ENCODE data around the gene DNAH11.
A peak's percentile ranks its signal among the peaks of the same experiment; 100 is the strongest.

The DNAH11 gene

DNA sequence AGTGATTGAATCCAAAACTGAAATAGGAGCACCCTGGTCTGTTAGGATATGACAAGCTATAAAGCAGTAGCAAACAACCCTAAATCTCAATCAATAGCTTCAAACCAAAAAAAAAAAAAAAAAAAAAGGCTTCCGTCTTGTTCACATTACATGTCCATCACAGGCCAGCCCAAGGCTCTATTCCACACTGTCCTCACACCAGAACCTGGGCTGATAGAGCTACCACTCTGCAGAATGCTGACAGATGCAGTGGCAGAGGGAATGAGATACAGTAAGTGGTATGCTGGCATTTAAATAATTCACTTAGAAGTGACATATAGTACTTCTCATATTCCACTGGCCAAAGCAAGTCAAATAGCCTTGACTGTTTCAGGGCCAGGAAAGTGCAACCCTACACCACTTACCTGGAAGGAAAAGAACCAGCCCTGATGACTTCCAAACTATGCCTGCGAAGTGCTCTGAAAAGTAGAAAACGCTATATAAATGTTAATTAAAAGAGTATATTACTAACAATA lies 397.1 kb downstream of the DNAH11 start:
- no peak for DNase-seq

DNA sequence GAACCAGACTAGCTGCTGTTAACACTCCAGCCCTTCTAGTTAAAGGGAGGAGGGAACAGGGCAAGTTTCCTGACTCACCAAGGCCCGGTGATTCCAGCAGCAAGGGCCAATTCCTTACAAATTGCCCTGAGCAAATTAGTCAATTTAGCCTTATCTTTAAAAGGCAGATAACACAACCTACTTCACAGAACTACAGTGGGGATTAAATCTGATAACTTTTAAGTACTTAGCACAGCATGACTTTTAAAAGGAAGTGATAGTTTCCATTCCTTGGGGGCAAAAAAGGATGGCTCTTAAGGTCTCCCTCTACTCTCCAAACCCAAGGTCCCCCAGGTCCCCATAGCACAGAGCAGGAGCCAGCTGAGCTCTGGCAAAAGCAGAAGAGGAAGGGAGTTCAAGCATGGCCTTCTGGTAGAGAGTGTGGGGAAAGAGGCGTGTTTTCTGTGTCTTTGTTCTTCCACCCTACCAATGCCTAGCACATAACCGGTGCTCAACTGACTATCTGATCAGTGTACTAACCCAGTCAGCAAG lies 398.8 kb downstream of the DNAH11 start:
- peak in 1 of 2 donors; percentile 30 for DNase-seq

DNA sequence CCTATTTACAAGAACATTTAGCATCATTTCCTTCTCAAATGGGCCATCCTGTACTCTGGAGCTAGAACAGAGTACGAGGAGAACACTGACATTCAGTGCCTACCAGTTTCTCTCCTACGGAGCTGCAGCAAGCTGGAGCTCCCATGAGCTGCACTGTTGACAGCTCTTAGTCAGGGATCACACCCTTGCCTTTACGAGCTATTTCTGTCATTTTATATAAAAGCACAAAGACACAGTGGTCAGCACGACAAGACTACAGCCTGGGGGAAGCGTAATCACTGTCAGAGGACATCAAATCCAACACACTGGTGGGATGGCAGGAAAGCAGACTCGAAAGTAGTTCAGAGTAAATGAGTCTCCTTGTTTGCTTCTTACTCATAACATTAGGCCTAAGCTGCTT lies 400.1 kb downstream of the DNAH11 start:
- no peak for DNase-seq

DNA sequence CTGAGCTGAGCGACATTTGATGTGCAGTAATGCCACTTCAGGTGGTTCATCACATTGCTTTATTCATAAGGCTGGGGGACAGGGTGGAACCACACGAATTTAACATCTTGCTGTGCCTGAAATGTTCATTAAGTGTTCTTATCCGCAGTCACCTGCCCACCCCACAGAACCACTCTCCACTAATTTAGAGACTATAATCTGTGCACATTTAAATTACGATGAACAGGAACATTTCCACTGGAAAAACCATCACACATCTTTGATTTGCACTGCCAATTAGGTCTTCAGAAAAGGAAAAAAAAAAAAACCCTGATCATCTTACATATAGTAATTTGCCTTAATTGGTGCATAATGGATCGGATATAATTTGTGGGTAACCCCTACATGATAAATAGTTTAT lies 400.6 kb downstream of the DNAH11 start:
- DNase-seq = no peak

DNA sequence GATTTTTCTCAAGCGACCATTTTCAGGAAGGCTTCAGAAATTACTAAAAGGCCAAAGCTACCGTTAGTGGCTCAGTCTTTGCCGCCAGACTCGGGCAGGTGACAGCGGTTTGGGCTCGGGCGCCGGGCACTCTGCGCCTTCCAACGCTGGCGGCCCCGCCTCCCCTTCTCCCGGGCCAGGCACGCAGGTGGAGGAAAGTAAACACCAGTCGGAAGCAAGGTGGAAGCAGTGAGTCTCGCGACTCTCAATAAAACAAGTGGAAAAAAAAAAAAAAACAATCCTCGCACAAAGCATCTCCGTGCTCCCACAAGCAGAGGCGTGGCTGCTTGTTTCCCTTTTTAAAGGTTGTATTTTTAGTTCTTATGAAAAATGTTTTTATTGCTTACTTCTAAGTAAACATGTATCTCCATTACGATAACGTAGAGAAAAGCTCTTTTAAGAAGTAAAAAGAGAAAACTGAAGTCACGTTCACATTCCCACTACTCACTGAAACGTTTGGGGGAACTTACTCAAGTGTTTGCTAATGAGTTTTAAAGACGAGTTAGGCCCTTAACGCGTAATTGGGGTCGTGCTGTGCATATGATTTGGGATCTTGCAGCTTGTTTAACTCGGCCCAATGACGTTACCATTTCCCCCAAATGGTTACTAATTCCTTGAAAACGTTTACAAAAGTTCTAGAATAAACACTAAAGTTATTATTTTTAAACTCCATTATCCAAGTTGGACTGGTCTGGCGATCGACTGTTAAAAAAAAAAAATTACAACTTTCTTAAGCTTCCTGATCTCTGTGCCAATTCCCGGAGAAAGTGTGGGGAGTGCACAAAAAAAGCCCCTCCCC lies 402.0 kb downstream of the DNAH11 start:
- peak; percentile 12 to 33 for DNase-seq

DNA sequence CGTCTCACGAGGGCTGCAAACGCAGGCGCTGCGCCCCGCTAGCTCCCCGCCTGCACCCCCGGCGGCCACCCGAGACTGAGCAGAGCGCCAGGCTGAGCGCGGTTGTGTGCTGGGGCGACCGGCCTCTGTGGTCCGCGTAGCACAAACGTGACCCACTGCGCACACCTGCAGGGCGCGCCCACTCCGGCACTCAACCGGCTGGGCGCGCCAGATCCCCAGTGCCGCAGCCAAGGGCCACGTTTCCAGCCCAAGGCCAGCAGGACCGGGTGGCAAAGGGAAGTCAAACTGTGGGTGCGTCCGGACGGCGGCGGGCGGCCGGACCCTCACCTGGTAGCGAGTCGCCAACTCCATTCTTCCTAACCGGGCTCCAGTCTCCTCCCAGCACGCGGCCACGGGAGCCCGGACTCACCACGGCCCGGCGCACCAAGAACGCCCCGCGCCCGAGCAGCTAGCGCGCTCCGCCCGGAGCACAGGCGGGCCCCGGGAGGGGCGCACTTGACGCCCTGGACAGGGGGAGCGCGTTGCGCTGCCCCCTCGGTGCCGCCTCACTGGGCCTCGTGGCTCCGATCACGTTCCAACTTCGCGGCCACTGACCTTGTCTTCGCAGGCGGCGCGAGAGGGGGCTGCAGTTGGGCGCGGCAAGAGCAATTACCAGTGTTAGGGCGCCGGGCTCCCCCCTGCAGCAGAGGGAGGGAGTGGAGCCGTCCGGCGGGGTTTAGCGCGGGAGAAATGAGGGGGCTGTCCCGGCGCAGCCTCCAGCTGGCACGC lies 402.8 kb downstream of the DNAH11 start, which contains the start of gene CDCA7L:
CDCA7L (minus strand) TSS at position 446 of the 768 bp plus-strand sequence; CDS start at position 351, 95 bp downstream.
- peak; percentile 29 to 80 for DNase-seq

DNA sequence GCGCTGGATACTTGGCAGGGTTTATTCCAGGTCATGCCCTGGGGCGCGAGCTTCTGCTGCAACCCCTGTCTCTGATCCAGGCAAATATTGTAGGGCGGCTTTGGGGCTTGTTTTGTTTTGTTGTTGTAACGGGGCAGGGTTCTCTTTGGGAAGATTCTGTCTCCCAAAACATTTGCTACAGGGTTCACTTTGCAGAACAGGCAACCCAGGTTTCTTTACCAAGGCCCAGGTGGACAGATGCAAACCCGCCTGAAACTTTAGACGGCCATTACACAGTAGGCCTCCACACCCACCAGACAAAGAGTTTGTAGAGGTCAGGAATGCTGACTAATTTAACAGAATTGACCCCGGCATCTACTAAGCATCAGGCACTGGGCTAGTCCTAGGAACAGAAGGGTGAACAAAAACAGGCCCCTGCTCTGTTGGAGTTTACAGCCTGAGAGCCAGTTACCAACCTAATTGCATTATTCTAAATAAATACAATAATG lies 403.4 kb downstream of the DNAH11 start:
- DNase-seq = no peak

DNA sequence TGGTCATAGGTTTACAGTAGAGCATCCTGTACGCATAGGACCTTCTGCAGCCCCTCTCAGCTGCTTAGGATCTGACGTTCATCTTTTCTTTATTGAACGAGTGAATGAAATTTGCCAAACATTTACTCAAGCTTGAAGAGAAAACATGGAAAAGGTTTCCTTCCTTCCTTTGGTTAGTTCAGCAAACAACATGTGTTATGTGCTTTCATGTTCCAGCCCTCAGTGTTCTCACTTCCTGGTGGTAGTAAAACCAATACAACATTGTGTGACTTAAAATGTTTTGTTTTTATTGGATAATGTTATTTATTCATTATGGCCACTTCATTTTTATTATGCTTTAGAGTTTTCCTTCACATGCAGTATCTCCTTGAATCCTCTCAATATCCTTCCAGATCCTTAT lies 404.2 kb downstream of the DNAH11 start:
- no peak for DNase-seq

DNA sequence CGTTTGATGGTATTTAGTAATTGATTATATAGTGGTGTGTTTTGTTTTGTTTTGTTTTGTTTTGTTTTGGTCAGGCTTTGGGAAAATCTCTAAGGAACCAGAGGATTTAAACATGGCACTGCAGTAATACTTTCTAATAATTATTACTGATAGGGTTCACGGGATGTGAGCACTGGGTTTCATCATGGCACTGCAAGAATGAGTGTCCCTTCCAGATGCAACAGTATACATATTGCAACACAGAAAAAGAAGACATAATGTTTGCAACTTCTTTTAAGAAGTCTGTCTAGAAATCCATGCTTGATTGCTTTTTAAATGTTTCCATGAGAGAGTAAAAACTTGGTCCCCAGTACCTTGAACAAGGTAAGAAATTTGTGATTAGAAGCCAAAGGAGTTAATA lies 405.1 kb downstream of the DNAH11 start:
- DNase-seq = no peak

DNA sequence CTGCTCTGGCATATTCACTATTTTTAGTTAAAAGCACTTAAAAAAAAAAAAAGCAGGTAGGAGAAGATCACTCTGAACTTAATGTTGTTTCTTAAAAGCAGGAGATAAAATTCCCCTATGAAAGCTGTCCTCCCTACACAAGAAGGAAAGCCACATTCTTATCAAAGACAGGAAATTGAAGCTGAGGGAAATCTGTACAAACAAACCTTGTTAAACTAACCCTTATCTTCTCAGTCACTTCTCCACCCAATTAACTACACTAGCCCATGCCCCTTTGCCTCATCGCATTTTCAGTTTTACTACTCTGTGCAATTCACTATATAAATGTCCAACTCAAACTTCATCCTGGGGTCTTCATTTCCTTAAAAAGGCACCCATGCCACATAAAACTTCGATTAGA lies 405.5 kb downstream of the DNAH11 start:
- no peak for DNase-seq

DNA sequence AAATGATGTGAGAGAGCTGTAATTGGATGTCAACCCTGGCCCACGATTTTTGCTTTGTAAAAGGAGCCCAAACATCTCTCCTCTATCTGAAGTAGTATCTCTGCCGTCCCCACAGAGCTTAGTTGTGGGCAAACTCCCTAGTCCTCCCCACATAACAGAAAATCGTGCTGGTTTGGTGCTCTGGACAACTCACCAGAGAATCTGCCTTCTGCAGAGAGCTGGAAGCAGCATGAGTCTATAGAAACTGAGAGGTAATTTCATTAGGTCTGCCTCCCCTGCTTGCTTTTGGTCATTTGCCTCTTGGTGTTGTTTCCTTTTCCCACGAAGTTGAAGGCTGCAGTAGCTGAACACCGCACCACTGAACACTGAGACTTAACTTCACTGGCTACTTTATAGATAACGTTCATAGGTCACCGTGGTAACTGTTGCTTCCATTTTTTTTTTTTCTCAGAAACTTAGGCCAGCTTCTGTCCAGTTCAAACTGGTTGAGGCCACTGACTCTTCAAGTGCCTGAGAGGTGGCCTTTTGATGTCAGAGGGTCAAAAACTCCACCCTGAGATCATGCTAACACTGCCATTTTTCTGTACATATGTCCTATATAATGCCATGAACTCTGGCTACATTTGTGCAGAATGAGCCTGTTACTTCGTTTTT lies 406.2 kb downstream of the DNAH11 start:
- no peak for DNase-seq

Measured in CD4-positive, alpha-beta T cell treated with Interleukin-1 beta for 1 hour (primary cell).